ENCODE data around the gene CNTROB. TPM values are rescaled to one million over a fixed set of nuclear protein-coding genes. Genes with fewer than 3 reads are reported as not detected.
A peak's percentile ranks its signal among the peaks of the same experiment; 100 is the strongest.

The CNTROB gene
- total RNA-seq, 2 donors from 2014 or later: 61.0 to 62.6 TPM

DNA sequence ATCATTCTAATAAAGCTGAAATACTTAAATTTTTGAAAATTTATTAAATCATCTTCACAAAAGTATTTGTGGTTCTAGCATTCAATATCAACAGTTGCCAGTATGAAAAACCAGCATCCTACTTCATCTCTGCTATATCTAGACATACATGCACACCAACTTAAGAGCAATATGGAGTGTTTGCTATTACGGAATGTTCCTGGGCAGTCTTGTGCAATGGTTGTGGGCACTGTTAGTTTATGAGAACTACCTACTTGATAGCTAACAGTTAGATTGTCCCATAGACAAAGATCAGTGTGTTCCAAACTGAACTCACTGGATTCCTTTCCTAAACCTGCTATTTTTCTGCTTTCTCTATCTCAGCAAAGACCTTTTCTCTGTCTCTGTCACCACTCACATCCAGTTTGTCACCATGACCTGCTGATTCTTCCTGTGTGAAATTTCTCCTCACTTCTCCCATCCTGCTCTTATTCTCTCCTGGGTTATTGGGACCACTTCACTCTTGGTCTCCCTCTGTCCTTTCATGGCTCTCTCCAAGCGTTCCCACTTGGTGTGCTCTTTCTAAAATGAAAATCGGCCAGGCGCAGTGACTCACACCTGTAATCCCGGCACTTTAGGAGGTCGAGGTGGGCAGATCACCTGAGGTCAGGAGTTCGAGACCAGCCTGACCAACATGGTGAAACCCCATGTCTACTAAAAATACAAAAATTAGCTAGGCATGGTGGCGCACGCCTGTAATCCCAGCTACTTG is 27.7 kb downstream of the CNTROB start:
- ATAC-seq (replicated peaks in 1 of 2) (no peak), DNase-seq (no peak)
- no peak overlapping the region for H3K4me3 Mint-ChIP-seq
- H3K27ac Mint-ChIP-seq: no peak overlapping the region
- no peaks in the 10 kb centered on the region for H3K27me3 Mint-ChIP-seq (ENCODE audit: low read depth)
- no peaks in the 10 kb centered on the region for H3K36me3 Mint-ChIP-seq (ENCODE audit: insufficient read depth in 2 of 2)
- H3K9me3 Mint-ChIP-seq: no peaks in the 10 kb centered on the region
- peaks cover 3% of the 10 kb centered on the region for H3K4me1 Mint-ChIP-seq (ENCODE audit: low read depth)

DNA sequence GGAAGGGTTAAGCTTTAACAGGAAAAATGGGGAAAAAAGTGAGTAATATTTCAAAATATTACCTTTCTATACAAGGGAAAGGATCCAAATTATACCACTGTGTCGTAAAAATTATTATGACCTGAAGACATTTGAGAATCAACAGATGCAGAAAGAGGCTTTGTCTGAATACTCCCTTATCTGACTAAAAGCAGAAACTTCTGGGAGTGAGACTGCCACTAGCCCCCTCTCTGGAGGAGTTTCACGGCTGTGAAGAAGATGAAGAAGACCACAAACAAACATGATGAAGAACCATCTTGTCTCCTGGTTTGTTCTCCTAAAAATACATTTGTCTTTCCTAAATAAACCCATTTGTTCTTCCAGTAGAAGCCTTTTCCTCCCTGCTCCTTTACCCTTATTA is 29.4 kb downstream of the CNTROB start:
- Mint-ChIP-seq H3K27ac (no peak overlapping the region), H3K9me3 (no peaks in the 10 kb centered on the region), H3K4me1 (ENCODE audit: low read depth) (no peaks in the 10 kb centered on the region), H3K4me3 (no peak overlapping the region), H3K36me3 (ENCODE audit: insufficient read depth in 2 of 2) (no peaks in the 10 kb centered on the region), H3K27me3 (ENCODE audit: low read depth) (no peaks in the 10 kb centered on the region)
- no peak for DNase-seq
- ATAC-seq (replicated peaks in 1 of 2): no peak

DNA sequence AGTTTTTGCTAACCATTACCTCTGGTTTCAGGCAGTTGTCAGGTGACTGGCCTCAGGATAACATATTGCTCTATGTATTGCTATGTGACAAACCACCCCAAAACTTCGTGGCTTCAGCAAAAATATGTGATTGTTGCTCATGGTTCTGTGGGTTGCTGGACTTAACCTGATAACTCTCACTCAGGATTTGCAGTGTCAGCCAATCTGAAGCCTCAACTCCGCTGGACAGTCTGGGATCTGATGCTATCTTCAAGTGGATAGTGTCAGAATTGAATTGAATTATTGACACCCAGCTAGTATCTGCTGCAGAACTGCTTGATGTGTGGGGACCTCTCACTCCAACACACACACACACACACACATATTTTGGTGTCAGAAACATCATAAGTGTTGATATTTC is 35.7 kb downstream of the CNTROB start:
- DNase-seq (no peak), ATAC-seq (replicated peaks in 1 of 2) (no peak)
- Mint-ChIP-seq H3K4me1 (ENCODE audit: low read depth) (no peaks in the 10 kb centered on the region), H3K36me3 (ENCODE audit: insufficient read depth in 2 of 2) (no peaks in the 10 kb centered on the region), H3K27me3 (ENCODE audit: low read depth) (no peaks in the 10 kb centered on the region), H3K9me3 (no peaks in the 10 kb centered on the region), H3K4me3 (no peak overlapping the region), H3K27ac (no peak overlapping the region)

DNA sequence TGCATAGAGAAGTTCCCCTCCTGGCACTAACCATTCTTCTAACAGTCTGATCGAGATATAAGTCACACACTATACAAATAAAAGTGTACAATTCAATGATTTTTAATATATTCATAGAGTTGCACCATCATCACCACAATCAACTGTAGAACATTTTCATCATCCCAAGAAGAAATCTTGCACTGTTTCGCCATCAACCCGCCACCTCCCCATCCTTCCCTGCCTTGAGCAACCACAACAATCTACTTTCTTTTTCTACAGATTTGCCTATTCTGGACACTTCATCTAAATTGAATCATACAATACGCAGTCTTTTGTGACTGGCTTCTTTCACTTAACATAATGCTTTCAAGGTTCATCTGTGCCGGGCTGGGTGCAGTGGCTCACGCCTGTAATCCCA is 37.4 kb downstream of the CNTROB start:
- H3K27me3 Mint-ChIP-seq (ENCODE audit: low read depth): no peaks in the 10 kb centered on the region
- DNase-seq: no peak
- H3K4me1 Mint-ChIP-seq (ENCODE audit: low read depth): no peaks in the 10 kb centered on the region

DNA sequence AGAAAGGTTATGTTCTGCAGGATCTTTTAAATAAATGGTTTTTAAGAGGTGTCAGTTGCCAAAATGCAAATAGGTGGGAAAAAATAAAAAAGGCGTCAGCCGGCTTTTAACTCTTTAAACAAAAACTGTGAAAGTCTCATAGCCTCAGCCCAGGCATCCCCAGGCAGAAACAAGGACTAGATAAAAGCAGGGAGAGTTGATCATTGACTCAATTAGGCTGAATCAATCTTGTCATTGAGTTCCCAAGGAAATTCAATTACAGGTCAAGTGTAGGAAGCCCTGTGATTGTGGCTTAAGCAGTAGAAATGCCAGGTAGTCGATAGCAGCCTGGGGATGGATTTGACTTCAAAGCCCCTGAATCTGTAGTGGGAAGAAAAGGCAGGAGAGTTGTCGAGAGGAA is 39.6 kb downstream of the CNTROB start:
- DNase-seq (no peak), ATAC-seq (replicated peaks in 1 of 2) (no peak)
- Mint-ChIP-seq H3K4me1 (ENCODE audit: low read depth) (no peaks in the 10 kb centered on the region), H3K36me3 (ENCODE audit: insufficient read depth in 2 of 2) (peaks cover 12 to 13% of the 10 kb centered on the region in 2 donors), H3K27ac (no peak overlapping the region), H3K4me3 (no peak overlapping the region), H3K27me3 (ENCODE audit: low read depth) (no peaks in the 10 kb centered on the region), H3K9me3 (peaks cover 8 to 10% of the 10 kb centered on the region in 2 donors)

More for the DNA sequence above, 37.4 kb downstream of the CNTROB start:
- H3K36me3 Mint-ChIP-seq (ENCODE audit: insufficient read depth in 2 of 2): peaks cover 2 to 3% of the 10 kb centered on the region in 2 donors
- no peak for ATAC-seq (replicated peaks in 1 of 2)
- H3K9me3 Mint-ChIP-seq: peaks cover under 1 to 2% of the 10 kb centered on the region in 2 donors
- H3K4me3 Mint-ChIP-seq: no peak overlapping the region
- no peak overlapping the region for H3K27ac Mint-ChIP-seq

DNA sequence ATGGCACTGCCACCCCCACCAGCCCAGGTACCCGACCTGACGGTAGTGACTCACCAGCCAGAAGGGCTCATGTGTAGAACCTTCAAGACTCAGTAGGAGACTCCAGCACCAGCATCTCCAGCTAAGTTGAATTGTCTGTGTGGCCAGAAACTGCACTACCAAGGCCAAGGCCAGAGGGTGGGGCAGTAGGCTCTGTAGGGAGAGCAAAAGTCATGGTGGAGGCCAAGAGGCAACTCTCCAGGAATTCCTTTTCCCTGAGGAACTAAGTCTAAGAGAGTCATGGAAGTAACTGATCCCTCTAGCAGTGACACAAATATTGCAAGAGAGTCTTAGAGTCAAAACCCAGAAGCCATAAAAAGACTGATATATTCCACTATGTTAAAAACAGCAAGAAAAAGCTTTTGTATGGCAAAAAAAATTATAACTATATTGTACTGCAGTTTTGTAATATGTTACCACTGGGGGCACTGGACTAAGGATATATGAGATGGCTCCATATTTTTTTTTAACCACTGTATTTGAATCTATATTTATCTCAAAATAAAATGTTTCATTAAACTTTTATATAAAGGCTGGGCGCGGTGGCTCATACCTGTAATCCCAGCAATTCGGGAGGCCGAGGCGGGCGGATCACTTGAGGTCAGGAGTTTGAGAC is 40.3 kb downstream of the CNTROB start:
- ATAC-seq (replicated peaks in 1 of 2) (no peak), DNase-seq (no peak)
- Mint-ChIP-seq H3K27me3 (ENCODE audit: low read depth) (no peaks in the 10 kb centered on the region), H3K36me3 (ENCODE audit: insufficient read depth in 2 of 2) (peaks cover 12 to 13% of the 10 kb centered on the region in 2 donors), H3K27ac (no peak overlapping the region), H3K4me3 (no peak overlapping the region), H3K9me3 (peaks cover 8 to 10% of the 10 kb centered on the region in 2 donors), H3K4me1 (ENCODE audit: low read depth) (no peaks in the 10 kb centered on the region)

DNA sequence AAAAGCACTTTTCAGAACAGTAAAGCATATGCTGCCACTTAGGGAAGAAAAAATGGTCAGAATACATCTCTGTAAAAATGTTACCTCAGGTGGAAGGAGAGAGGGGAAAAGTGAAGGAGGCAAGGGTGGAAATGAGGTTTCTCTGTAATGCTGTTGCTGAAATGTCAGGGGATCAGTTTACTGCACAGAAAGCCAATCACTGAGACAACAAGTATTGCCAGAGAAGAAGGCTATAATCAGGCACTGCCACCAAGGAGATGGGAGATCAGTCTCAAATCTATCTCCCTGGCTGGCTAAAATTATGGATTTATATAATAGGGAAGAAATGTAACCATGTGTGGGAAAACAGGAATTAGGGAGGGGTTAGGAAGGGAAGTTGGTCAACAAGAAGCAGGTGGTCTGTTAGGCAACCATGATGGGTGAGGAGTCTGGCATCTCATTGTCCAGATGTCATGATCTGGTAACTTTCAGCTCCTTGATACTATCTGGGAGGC is 42.7 kb downstream of the CNTROB start:
- Mint-ChIP-seq H3K4me3 (no peak overlapping the region), H3K27ac (no peak overlapping the region), H3K9me3 (peaks cover 10% of the 10 kb centered on the region in 2 donors), H3K4me1 (ENCODE audit: low read depth) (peaks cover 4% of the 10 kb centered on the region), H3K36me3 (ENCODE audit: insufficient read depth in 2 of 2) (peaks cover 13 to 15% of the 10 kb centered on the region in 2 donors), H3K27me3 (ENCODE audit: low read depth) (peaks cover 6% of the 10 kb centered on the region)
- ATAC-seq (replicated peaks in 1 of 2) (no peak), DNase-seq (no peak)

DNA sequence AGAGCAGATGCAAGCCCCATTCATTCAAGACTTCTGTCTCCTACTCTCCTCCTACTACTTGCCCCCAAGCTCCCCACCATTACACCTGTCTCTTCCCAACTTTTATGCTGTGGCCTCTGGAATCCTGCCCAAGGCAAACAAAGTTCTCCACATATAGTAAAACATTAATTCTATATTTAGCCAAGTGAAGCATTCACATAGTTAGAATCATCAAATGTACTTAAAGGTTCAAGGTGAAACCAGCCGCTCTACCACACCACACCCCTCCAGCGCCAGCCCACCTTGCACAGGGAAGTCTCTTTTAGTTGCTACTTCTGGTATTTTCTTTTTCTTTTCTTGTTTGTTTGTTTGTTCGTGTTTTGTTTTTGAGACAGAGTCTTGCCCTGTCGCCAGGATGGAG is 45.0 kb downstream of the CNTROB start:
- H3K27me3 Mint-ChIP-seq (ENCODE audit: low read depth): peaks cover 6% of the 10 kb centered on the region
- no peak overlapping the region for H3K27ac Mint-ChIP-seq
- ATAC-seq (replicated peaks in 1 of 2) (no peak), DNase-seq (no peak)
- peaks cover 4% of the 10 kb centered on the region for H3K4me1 Mint-ChIP-seq (ENCODE audit: low read depth)
- H3K9me3 Mint-ChIP-seq: peaks cover 10% of the 10 kb centered on the region in 2 donors
- H3K4me3 Mint-ChIP-seq: no peak overlapping the region
- H3K36me3 Mint-ChIP-seq (ENCODE audit: insufficient read depth in 2 of 2): peaks cover 13 to 15% of the 10 kb centered on the region in 2 donors

DNA sequence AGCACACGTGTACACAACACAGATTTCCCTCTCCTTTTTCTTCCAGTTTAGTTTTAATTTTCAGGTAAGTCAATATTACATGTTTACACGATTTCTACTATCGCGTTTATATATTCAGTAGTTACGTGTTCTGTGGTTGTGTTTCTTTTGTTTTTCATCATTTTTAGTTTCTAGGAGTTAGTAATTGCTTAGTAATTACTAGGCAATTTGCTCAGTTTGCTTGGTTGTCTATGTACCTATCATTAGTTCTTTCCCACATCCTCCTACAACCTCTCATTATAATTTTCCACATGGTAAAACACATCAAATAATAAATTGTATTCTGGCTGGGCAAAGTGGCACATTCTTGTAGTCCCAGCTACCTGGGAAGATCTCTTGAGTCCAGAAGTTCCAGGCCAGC is 45.8 kb downstream of the CNTROB start:
- H3K27me3 Mint-ChIP-seq (ENCODE audit: low read depth): peaks cover 6% of the 10 kb centered on the region
- ATAC-seq (replicated peaks in 1 of 2) (peak in 1 of 2 donors; percentile 51), DNase-seq (no peak)
- peaks cover 10% of the 10 kb centered on the region in 2 donors for H3K9me3 Mint-ChIP-seq
- H3K4me3 Mint-ChIP-seq: no peak overlapping the region
- peaks cover 13 to 15% of the 10 kb centered on the region in 2 donors for H3K36me3 Mint-ChIP-seq (ENCODE audit: insufficient read depth in 2 of 2)
- peaks cover 4% of the 10 kb centered on the region for H3K4me1 Mint-ChIP-seq (ENCODE audit: low read depth)
- H3K27ac Mint-ChIP-seq: no peak overlapping the region

DNA sequence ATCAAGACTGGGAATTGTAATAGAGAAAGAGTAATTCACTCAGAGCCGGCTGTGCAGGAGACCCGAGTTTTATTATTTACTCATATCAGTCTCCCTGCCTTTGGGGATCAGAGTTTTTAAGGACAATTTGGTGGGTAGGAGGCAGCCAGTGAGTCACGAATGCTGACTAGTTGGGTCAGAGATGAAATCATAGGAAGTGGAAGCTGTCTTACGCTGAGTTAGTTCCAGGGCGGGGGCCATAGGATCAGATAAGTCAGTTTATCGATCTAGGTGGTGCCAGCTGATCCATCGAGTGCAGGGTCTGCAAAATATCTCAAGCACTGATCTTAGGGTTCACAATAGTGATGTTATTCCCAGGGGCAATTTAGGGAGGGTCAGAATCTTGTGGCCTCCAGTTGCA is 50.2 kb downstream of the CNTROB start:
- no peak for DNase-seq
- Mint-ChIP-seq H3K27ac (no peak overlapping the region), H3K36me3 (ENCODE audit: insufficient read depth in 2 of 2) (peaks cover 0 to 3% of the 10 kb centered on the region in 2 donors), H3K9me3 (peaks cover 0 to 2% of the 10 kb centered on the region in 2 donors), H3K4me3 (no peak overlapping the region), H3K27me3 (ENCODE audit: low read depth) (peaks cover 6% of the 10 kb centered on the region), H3K4me1 (ENCODE audit: low read depth) (peaks cover 4% of the 10 kb centered on the region)
- ATAC-seq (replicated peaks in 1 of 2): peak in 1 of 2 donors; percentile 63

DNA sequence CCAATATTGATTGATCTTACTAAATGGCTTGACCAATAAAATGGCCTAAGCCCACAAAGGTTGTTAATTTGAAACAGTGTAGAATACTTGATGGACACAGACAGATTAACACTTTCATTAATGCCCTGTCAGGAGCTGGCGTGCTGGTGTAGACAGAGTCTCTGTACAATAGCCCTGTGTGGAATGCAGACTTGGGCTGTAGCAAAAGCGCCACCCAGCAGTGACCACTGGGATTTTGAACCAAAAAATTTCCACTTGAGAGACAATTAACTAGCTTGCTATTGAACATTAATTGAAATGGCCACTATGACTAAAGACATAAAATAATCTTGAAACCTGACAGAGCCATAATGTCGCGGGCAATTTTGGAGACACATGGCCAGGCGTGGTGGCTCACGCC is 50.7 kb downstream of the CNTROB start:
- Mint-ChIP-seq H3K9me3 (peaks cover 0 to 1% of the 10 kb centered on the region in 2 donors), H3K27me3 (ENCODE audit: low read depth) (peaks cover 4% of the 10 kb centered on the region), H3K36me3 (ENCODE audit: insufficient read depth in 2 of 2) (peaks cover 0 to 2% of the 10 kb centered on the region in 2 donors), H3K4me3 (no peak overlapping the region), H3K4me1 (ENCODE audit: low read depth) (peaks cover 3% of the 10 kb centered on the region), H3K27ac (no peak overlapping the region)
- DNase-seq: no peak
- no peak for ATAC-seq (replicated peaks in 1 of 2)

DNA sequence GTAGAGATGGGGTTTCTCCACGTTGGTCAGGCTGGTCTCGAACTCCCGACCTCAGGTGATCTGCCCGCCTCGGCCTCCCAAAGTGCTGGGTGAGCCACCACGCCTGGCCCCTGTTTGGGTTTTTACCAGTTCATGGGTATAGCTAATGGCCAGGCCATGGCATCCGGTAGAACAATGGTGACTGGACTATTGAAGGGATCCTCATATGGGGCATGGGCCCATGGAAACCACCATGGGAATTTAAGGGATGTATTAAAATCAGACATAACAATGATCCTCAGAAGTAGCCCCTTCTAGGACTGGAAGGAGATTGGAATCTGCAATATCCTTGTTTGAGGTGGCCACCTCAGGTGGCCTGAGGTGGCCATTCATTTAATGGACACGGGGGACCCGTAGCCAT is 52.9 kb downstream of the CNTROB start:
- DNase-seq: no peak
- Mint-ChIP-seq H3K27ac (no peak overlapping the region), H3K9me3 (no peaks in the 10 kb centered on the region), H3K36me3 (ENCODE audit: insufficient read depth in 2 of 2) (no peaks in the 10 kb centered on the region), H3K27me3 (ENCODE audit: low read depth) (no peaks in the 10 kb centered on the region), H3K4me3 (no peak overlapping the region), H3K4me1 (ENCODE audit: low read depth) (peaks cover 11% of the 10 kb centered on the region)
- ATAC-seq (replicated peaks in 1 of 2): no peak

DNA sequence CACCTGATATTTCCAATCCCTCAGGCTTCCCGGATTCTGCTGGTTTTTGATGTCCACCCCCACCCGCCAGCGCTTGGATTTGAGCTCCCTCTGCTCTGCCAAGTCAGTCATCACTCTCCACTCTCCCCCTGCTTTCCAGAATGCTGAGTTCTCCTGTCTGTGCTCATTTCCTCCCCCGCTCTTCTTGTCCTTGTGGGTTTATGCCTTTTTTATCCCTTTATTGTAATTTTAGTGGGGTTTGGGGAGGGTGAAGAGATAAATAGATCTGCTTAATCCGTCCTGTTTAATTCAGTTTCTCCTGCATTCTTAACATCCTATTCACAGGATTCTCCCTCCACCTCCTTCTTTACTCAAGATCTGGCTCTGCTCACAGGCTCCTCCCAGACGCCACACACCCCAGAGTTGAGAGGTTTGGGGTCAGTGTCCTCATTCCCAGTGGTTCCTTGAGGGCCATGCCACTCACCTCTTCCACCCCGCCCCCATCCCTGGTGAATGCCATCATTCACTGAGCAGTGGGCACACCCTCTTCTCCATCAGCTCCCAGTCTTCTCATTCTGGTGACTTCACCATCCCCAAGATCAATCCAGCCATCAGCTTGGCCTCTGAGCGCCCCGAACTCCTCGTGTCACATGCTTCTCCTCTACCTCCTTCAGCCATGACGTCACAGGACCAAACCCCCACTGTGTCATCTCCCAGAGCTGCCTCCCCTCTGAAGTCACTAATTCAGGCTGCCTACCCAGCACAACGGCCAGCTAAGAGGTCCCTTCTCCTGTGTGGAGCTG is 55.3 kb downstream of the CNTROB start:
- Mint-ChIP-seq H3K9me3 (no peaks in the 10 kb centered on the region), H3K27ac (no peak overlapping the region), H3K27me3 (ENCODE audit: low read depth) (no peaks in the 10 kb centered on the region), H3K4me1 (ENCODE audit: low read depth) (peaks cover 21% of the 10 kb centered on the region), H3K4me3 (no peak overlapping the region), H3K36me3 (ENCODE audit: insufficient read depth in 2 of 2) (no peaks in the 10 kb centered on the region)
- DNase-seq (no peak), ATAC-seq (replicated peaks in 1 of 2) (no peak)

Data from activated T-cell treated with anti-CD3 and anti-CD28 coated beads, Interleukin-2, amount 50 U/mL, for 72 hours (primary cell).